Activated T-helper 1 cell treated with anti-CD3 and anti-CD28 coated beads, Interleukin-12 subunit alpha, Interleukin-12 subunit beta, Interleukin-2, Interleukin-4 antibody, amounts not matched to agents 30 ng/mL and 10 ng/mL and 1 ng/mL, durations not matched to agents 14 hours and 24 hours and 36 hours (primary cell): ENCODE measurements around the gene EGFL8. TPM values are rescaled to one million over a fixed set of nuclear protein-coding genes. Genes with fewer than 3 reads are reported as not detected.

Experiments
- DNase-seq: peaks from one replicate; pipeline ENCODE4 v3.0.0; 2021; ENCODE audit warnings: low spot score
- H3K27ac Mint-ChIP-seq: one replicate; pipeline ENCODE4 v1.8.0; 2021; ENCODE audit warnings: mild to moderate bottlenecking, mixed read lengths
- H3K27me3 Mint-ChIP-seq: one replicate; pipeline ENCODE4 v1.8.0; 2022; ENCODE audit warnings: mild to moderate bottlenecking, moderate library complexity, mixed read lengths; ENCODE audit not compliant: insufficient read depth
- H3K36me3 Mint-ChIP-seq: one replicate; pipeline ENCODE4 v1.8.0; 2021; ENCODE audit warnings: low read depth, mixed read lengths
- H3K4me1 Mint-ChIP-seq: one replicate; pipeline ENCODE4 v1.8.0; 2021; ENCODE audit warnings: low read depth, mixed read lengths
- H3K4me3 Mint-ChIP-seq: one replicate; pipeline ENCODE4 v1.8.0; 2021; ENCODE audit warnings: mild to moderate bottlenecking, moderate library complexity, mixed read lengths
- H3K9me3 Mint-ChIP-seq: one replicate; pipeline ENCODE4 v1.8.0; 2021; ENCODE audit warnings: mixed read lengths
- intact Hi-C: fragments of 100-400 bp; cut with micrococcal nuclease; formaldehyde crosslinking; loops from one replicate; pipeline ENCODE4 v1.15.1; 2024
- total RNA-seq: library from RNA; stranded (reverse); gene quantifications from 2 replicates; pipeline ENCODE4 v1.2.3, GENCODE V29; 2022

EGFL8 gene
- total RNA-seq, 1 donor from 2014 or later, result 8.3 TPM

DNA sequence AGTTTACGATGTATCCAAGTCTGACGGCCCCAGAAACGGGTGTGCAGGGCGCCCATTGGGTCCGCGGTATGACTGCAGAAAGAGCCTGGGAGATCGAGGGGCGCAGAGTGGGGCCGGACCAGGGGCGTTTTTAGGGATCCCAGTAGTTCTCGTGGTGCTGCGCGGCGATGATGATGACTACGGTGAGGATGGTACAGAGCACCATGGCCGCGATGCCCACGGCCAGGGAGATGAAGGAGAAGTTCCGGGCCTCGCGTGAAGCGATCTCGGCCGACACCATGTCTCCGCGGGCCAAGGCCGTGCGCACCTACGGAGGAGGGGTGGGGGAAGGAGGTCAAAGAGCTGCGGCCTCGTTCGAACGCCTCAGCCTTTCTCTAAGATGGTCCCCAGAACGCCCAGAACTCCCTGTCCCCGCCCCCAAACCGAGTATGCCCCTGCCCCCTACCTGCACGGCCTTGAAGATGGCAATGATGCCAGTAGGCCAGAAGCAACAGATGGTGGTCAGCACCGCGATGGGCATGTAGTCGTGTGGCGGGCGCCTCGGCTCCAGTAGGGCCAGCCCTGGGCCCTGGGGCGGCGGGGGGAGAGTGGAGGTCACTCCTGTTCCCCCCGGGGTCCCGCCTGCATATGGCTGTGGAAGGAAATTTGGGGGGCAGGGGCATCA is 15.2 kb upstream of the EGFL8 start:
- Mint-ChIP-seq H3K36me3 (peaks cover 3% of the 10 kb centered on the region), H3K4me1 (peaks cover 41% of the 10 kb centered on the region), H3K9me3 (no peaks in the 10 kb centered on the region), H3K4me3 (peak overlapping the region; percentile 84), H3K27ac (peak overlapping the region; percentile 75), H3K27me3 (peaks cover 62% of the 10 kb centered on the region)
- intact Hi-C loops, result no loop called here
- no peak for DNase-seq

DNA sequence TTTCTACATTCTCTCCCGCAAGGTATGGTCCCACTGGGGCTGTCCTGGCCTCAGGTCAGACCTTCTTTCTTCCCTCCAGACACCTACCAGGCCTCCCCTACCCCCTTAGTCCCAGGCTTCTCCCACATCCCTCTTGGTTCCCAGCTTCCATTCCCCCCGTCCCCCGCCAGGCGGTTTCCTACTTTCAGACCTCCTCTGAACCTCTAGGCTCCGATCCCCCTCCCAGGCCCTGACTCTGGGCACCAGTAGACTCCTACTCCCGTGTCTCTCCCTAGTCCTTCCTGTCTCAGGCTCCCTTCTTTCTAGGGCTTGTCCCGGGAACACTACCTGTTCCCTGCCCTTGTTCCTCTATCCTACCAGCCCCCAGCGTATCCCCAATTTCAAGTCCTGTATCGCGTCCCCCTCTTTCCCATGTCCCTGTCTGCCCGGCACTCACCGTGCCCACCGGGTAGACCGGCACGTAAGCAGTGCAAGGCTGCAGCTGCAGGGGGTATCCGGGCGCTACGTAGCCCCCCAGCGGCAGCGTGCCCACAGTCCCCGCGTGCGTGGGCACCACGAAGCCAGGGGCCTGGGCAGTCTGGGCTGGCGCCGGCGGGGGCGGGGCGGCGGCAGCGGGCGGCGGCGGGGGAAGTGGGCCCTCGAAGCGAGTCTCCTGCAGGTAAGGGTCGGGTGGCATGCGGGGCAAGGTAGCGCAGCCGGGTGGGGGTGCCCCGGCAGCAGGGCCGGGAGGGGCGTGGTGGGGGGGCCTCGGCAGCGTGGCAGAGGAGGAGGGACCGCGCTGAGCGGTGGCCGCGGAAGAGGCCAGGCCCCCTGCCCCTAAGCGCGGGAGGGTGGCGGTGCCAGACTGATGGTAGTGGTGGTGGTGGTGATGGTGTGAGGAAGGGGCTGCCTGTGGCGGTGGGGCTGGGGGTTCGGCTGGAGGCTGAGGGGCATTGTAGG is 14.2 kb upstream of the EGFL8 start:
- H3K36me3 Mint-ChIP-seq, result peaks cover 4% of the 10 kb centered on the region
- H3K4me3 Mint-ChIP-seq, result peak overlapping the region; percentile 28
- H3K9me3 Mint-ChIP-seq, result no peaks in the 10 kb centered on the region
- peaks cover 51% of the 10 kb centered on the region for H3K4me1 Mint-ChIP-seq
- intact Hi-C loops, result no loop called here
- DNase-seq, result no peak
- peaks cover 60% of the 10 kb centered on the region for H3K27me3 Mint-ChIP-seq
- H3K27ac Mint-ChIP-seq, result peak overlapping the region; percentile 30

- intact Hi-C loops, result no loop called here
- Mint-ChIP-seq H3K9me3 (no peaks in the 10 kb centered on the region), H3K4me3 (peak overlapping the region; percentile 34), H3K27me3 (peaks cover 52% of the 10 kb centered on the region), H3K27ac (no peak overlapping the region), H3K4me1 (peaks cover 55% of the 10 kb centered on the region), H3K36me3 (peaks cover 6% of the 10 kb centered on the region)
- DNase-seq, result no peak
Observed at GRCh38 chr6:32151181-32151862, 13.1 kb upstream of the EGFL8 start.

DNA sequence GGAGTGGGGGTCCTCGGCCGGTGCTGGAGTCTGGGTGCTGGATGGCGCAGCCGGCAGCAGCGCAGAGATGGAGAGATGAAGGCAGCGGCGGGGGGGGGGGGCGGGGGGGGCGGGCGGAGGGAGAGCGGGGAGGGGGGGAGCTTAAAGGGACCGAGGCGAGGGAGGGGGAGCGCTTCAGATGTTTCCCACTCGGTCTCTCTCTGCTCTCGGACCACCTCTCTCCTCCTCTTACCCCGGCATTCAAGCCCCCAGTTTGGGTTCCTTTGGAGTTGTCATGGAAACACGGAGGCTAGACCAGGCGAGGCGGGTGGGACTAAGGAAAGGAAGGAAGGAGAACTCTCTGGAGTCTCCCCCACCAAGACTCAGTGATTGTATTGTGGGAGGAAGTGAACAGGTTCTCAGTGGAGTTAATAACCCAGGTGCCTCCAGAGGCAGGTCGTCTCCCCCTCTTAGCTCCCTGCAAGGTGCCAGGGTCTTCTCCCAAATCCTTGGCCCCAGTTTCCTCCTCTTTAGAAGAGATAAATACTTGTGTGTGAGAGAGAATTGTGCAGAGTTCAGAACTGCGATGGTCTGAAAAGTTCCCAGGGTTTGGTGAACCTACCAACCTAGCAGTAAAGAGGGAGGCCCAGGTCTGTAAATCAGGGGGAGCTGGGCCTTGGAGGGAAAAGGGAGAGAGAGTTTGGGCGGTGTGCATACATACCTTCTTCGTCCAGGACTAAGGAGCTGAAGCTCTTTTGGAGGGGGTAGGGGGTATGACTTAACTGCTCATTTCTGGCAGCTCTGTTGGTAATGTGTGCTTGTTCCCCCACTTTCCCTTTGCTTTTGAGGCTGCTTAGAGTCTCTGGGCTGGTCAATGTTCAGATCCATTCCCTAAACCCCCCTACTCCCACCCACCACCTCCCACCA is 12.3 kb upstream of the EGFL8 start, which contains the start of gene PRRT1:
TSS of gene PRRT1 (minus strand) at position 77 of the 906 bp plus-strand sequence. CDS start 112 bp downstream, outside the sequence.
- Mint-ChIP-seq H3K27ac (peak within 1 kb of the TSS; percentile 40), H3K9me3 (no peaks in the 10 kb centered on the region), H3K27me3 (peaks cover 46% of the 10 kb centered on the region), H3K36me3 (peaks cover 6% of the 10 kb centered on the region), H3K4me3 (peak within 1 kb of the TSS; percentile 69), H3K4me1 (peaks cover 55% of the 10 kb centered on the region)
- no peak for DNase-seq
- intact Hi-C loops, result no loop called here

- peaks cover 43% of the 10 kb centered on the region for H3K27me3 Mint-ChIP-seq
- H3K9me3 Mint-ChIP-seq, result no peaks in the 10 kb centered on the region
- H3K36me3 Mint-ChIP-seq, result peaks cover 13% of the 10 kb centered on the region
- DNase-seq, result no peak
- intact Hi-C loops, result no loop called here
- peak overlapping the region; percentile 69 for H3K4me3 Mint-ChIP-seq
- H3K4me1 Mint-ChIP-seq, result peaks cover 49% of the 10 kb centered on the region
- peak overlapping the region; percentile 67 for H3K27ac Mint-ChIP-seq
Observed at GRCh38 chr6:32152769-32153563, 11.4 kb upstream of the EGFL8 start.

DNA sequence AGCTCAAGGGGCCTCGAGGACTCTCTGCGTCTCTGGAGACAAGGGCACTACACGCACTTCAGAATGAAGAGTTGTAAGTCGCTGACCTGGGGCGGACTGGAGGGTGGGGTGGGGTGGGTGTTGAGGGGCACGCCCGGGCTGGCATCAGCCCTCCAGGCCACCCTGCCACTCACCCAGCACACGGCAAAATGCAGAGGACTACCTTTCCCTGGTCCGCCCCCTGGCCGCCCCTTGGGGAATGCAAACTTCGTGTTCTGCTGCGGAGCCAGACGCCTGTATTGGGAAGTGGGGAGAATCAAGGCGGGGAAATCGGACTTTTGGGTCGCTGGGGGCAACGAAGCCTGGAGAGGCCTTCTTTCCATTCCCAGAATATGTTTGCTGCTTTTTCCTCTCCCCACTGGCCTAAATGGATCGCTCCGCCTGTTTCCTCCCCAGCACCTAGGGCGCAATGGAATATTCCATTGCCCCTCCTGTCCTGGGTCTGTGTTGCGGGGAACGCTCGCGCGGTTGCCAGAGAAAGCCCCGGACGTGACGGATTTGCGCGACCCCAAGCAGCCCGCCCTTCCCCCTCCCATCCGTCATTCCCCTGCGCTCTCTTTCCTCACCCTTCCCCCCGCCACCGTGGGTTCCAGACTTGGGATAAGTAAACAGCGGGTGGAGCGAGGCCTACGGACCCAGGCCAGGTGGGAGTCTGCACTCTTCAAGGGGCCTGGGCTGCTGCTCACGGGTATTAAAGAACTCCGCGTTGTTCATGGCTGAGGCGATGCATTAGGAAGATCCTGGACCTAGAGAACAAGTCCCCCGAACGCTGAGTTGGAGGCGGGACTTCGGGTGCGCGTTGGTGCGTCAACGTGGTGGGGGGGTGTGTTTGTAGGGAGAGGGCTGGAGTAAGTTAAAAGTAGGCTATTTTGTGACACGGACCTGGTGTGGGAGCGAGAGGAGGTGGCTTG is 10.6 kb upstream of the EGFL8 start, which contains the start of gene PPT2:
TSS of gene PPT2 (plus strand) at position 578 of the 950 bp plus-strand sequence. CDS start 454 bp downstream, outside the sequence.
- peaks cover 40% of the 10 kb centered on the region for H3K4me1 Mint-ChIP-seq
- H3K9me3 Mint-ChIP-seq, result no peaks in the 10 kb centered on the region
- peak; percentile 55 for DNase-seq
- H3K27me3 Mint-ChIP-seq, result peaks cover 36% of the 10 kb centered on the region
- peaks cover 19% of the 10 kb centered on the region for H3K36me3 Mint-ChIP-seq
- H3K27ac Mint-ChIP-seq, result peak within 1 kb of the TSS; percentile 86
- intact Hi-C loops, result loop anchor here (1.0 kb wide), 6 partner anchors 22 to 106 kb away; partner anchors contain the start of genes AGPAT1 and FKBPL
- H3K4me3 Mint-ChIP-seq, result peak within 1 kb of the TSS; percentile 99

- Mint-ChIP-seq H3K9me3 (no peaks in the 10 kb centered on the region), H3K4me1 (peaks cover 38% of the 10 kb centered on the region), H3K4me3 (peak overlapping the region; percentile 99), H3K27ac (peak overlapping the region; percentile 86), H3K27me3 (peaks cover 32% of the 10 kb centered on the region), H3K36me3 (peaks cover 19% of the 10 kb centered on the region)
- DNase-seq, result peak; percentile 58
- intact Hi-C loops, result loop anchor here (1.0 kb wide), 6 partner anchors 22 to 106 kb away; partner anchors contain the start of genes AGPAT1 and FKBPL
Observed at GRCh38 chr6:32154514-32155161, 9.8 kb upstream of the EGFL8 start.

- no peaks in the 10 kb centered on the region for H3K9me3 Mint-ChIP-seq
- H3K27me3 Mint-ChIP-seq, result peaks cover 18% of the 10 kb centered on the region
- peaks cover 15% of the 10 kb centered on the region for H3K36me3 Mint-ChIP-seq
- peaks cover 29% of the 10 kb centered on the region for H3K4me1 Mint-ChIP-seq
- no peak overlapping the region for H3K4me3 Mint-ChIP-seq
- no peak overlapping the region for H3K27ac Mint-ChIP-seq
- DNase-seq, result no peak
- intact Hi-C loops, result no loop called here
Observed at GRCh38 chr6:32156891-32157290, 7.5 kb upstream of the EGFL8 start.

DNA sequence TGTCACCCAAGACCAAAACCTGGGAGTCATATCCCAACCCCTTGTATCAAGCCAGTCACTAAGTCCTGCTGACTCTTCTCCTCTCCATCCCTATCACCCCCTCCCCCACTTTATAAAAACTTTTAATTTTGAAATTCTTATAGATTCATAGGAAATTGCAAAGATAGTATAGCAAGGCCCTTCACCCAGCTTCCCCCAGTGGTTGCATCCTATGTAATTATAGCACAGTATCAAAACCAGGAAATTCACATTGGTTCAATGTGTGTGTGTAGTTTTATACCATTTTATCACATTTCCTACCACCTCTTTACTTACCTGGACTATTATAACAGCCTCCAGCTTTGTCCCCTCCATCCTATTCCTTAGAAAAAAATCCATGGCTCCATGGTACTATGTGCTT is 6.3 kb upstream of the EGFL8 start:
- Mint-ChIP-seq H3K9me3 (no peaks in the 10 kb centered on the region), H3K4me3 (no peak overlapping the region), H3K36me3 (peaks cover 15% of the 10 kb centered on the region), H3K27me3 (peaks cover 7% of the 10 kb centered on the region), H3K4me1 (peaks cover 22% of the 10 kb centered on the region), H3K27ac (no peak overlapping the region)
- DNase-seq, result no peak
- intact Hi-C loops, result no loop called here

DNA sequence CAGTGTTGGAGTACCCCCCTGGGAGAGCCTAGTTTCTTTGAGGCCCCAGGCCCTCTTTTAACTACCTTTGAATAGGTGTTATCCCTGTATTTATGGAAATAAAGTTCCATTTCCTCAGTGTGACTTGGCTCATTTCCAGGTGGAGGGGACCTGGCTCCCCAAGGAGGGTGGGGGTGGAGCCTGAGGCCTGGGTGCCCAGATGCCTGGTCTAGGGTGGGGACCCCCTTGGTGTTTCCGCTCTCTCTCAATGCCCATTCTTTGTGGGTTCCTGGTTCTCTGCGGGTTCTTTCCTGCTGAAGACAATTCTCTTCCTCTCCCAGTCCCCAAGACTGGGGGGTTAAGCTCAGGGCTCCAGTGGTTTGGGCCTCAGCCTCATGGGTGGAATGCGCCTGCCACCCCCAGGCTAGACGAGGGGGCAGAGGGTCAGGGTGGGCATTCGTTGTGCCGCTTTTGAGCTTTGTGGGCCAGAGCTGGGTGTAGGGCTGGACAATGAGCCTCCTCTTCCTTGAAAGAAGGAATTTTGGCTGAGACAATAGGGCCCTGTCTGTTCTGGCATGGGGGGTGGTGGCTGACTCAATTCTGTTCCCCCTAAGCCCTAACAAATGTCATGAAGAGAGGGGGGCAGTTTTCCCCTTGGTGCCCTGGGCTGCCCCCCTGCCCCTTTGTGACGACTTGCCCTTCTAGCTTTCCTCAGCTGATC is 686 bp upstream of the EGFL8 start:
- Mint-ChIP-seq H3K4me3 (no peak overlapping the region), H3K4me1 (no peaks in the 10 kb centered on the region), H3K27ac (no peak overlapping the region), H3K36me3 (peaks cover 4% of the 10 kb centered on the region), H3K27me3 (no peaks in the 10 kb centered on the region), H3K9me3 (no peaks in the 10 kb centered on the region)
- intact Hi-C loops, result no loop called here
- no peak for DNase-seq
